B cell (primary cell): Measurements from ENCODE around the gene P4HA2. TPM values are rescaled to one million over a fixed set of nuclear protein-coding genes. Genes with fewer than 3 reads are reported as not detected.

ENCODE experiments used
- ATAC-seq: fragments of 200-7000 bp; cut with Tn5 transposase; one replicate; pipeline ENCODE4 v1.10.0; 2021; ENCODE audit warnings: low read depth, mild to moderate bottlenecking, moderate number of reproducible peaks, moderate library complexity
- CTCF ChIA-PET: fragments of 350-600 bp; sonication (Branson Sonifier 250); formaldehyde crosslinking; loops from one replicate; lab custom pipeline; 2021; ENCODE audit warnings: antibody characterized with exemption, inconsistent platforms; lab: Charles Lee
- POLR2A ChIA-PET: fragments of 350-600 bp; sonication (Branson Sonifier 250); formaldehyde crosslinking; loops from one replicate; lab custom pipeline; 2021; ENCODE audit warnings: antibody characterized with exemption; lab: Charles Lee
- DNase-seq: peaks from one replicate; pipeline ENCODE4 v3.0.0; 2013
- H2AFZ ChIP-seq: 2 replicates; pipeline ENCODE4 v1.6.1; 2012; ENCODE audit warnings: mild to moderate bottlenecking, low read depth, low read length; ENCODE audit not compliant: insufficient read depth, poor library complexity, severe bottlenecking
- H3K27ac ChIP-seq, 2 donors: 1 replicate in 1 of 2; 2 replicates in 1 of 2; pipeline ENCODE4 v1.5.1; 2012 to 2013; ENCODE audit warnings: low read length in 2 of 2, mild to moderate bottlenecking in 2 of 2, moderate library complexity in 1 of 2
- H3K27me3 ChIP-seq, 4 experiments: fragments of 200-600 bp in 1 of 4; sonication (generic) in 1 of 4; replicated peaks in 1 of 4; 1 replicate in 2 of 4; 2 replicates in 2 of 4; pipeline versions ENCODE4 v1.6.1 to v1.7.0; 2013 to 2016; ENCODE audit warnings: low read length in 3 of 4, mild to moderate bottlenecking in 2 of 4, mixed read lengths in 1 of 4, moderate library complexity in 1 of 4; ENCODE audit not compliant: insufficient read depth in 4 of 4, control insufficient read depth in 3 of 4; ENCODE audit errors: control extremely low read depth in 1 of 4
- H3K36me3 ChIP-seq, 2 experiments: replicated peaks in 1 of 2; 1 replicate in 1 of 2; 2 replicates in 1 of 2; pipeline versions ENCODE4 v1.6.1 to v1.7.1; 2013; ENCODE audit warnings: low read length in 1 of 2; ENCODE audit not compliant: insufficient read depth in 2 of 2, control insufficient read depth in 1 of 2; ENCODE audit errors: control extremely low read depth in 1 of 2, extremely low read depth in 1 of 2
- H3K4me1 ChIP-seq, 2 donors: fragments of 200-600 bp in 1 of 2; sonication (generic) in 1 of 2; 1 replicate in 1 of 2; 2 replicates in 1 of 2; pipeline versions ENCODE4 v1.5.1 to v1.6.1; 2013 to 2017; ENCODE audit warnings: low read length in 2 of 2; ENCODE audit not compliant: control insufficient read depth in 2 of 2, insufficient read depth in 2 of 2
- H3K4me2 ChIP-seq: replicated peaks from 2 replicates; pipeline ENCODE3; 2012; ENCODE audit warnings: mild to moderate bottlenecking, low read depth, low read length; ENCODE audit not compliant: poor library complexity, severe bottlenecking
- H3K4me3 ChIP-seq, 5 experiments: fragments of 200-600 bp in 1 of 5; sonication (generic) in 1 of 5; 1 replicate in 3 of 5; 2 replicates in 2 of 5; pipeline versions ENCODE4 v1.5.1 to v1.7.0; 2011 to 2016; ENCODE audit warnings: low read length in 4 of 5, mild to moderate bottlenecking in 4 of 5, low read depth in 2 of 5, control low read depth in 1 of 5, moderate library complexity in 1 of 5; ENCODE audit not compliant: insufficient read depth in 1 of 5; ENCODE audit errors: control extremely low read depth in 1 of 5, extremely low read depth in 1 of 5
- H3K79me2 ChIP-seq: fragments of 200-600 bp; sonication (generic); one replicate; pipeline ENCODE4 v1.6.0; 2016; ENCODE audit warnings: low read length; ENCODE audit not compliant: control insufficient read depth, insufficient read depth
- H3K9ac ChIP-seq: fragments of 200-600 bp; sonication (generic); 2 replicates; pipeline ENCODE4 v1.6.1; 2017; ENCODE audit warnings: mild to moderate bottlenecking, low read length, moderate library complexity
- H3K9me3 ChIP-seq, 3 donors: one replicate each; pipeline versions ENCODE4 v1.6.1 to v1.7.1; 2013; ENCODE audit warnings: low read length in 2 of 3; ENCODE audit not compliant: control insufficient read depth in 2 of 3, insufficient read depth in 1 of 3; ENCODE audit errors: control extremely low read depth in 1 of 3
- H4K20me1 ChIP-seq: 2 replicates; pipeline ENCODE4 v1.6.0; 2012; ENCODE audit warnings: mild to moderate bottlenecking, low read length; ENCODE audit not compliant: insufficient read depth, control insufficient read depth, poor library complexity, severe bottlenecking
- H3K27ac Mint-ChIP-seq: one replicate; pipeline ENCODE4 v1.8.0; 2021; ENCODE audit warnings: mixed read lengths
- H3K27me3 Mint-ChIP-seq: one replicate; pipeline ENCODE4 v1.8.0; 2021; ENCODE audit warnings: mixed read lengths
- H3K4me1 Mint-ChIP-seq: one replicate; pipeline ENCODE4 v1.8.0; 2021; ENCODE audit warnings: mixed read lengths
- H3K4me3 Mint-ChIP-seq: one replicate; pipeline ENCODE4 v1.8.0; 2021; ENCODE audit warnings: mixed read lengths
- H3K9me3 Mint-ChIP-seq: one replicate; pipeline ENCODE4 v1.8.0; 2022; ENCODE audit warnings: mixed read lengths; ENCODE audit not compliant: insufficient read depth
- EZH2 ChIP-seq: IDR thresholded peaks from 2 replicates; pipeline ENCODE4 v1.6.1; 2012; ENCODE audit warnings: borderline replicate concordance, low read depth, mild to moderate bottlenecking, moderate library complexity, low read length; ENCODE audit not compliant: insufficient read depth, poor library complexity, severe bottlenecking
- WGBS: methylation state at CpG from one replicate; pipeline ENCODE4 v1.1.5; 2013; ENCODE audit warnings: missing lambda C conversion rate; ENCODE audit not compliant: insufficient coverage; 5-methylcytosine and 5-hydroxymethylcytosine counted together
- intact Hi-C: fragments of 100-400 bp; cut with micrococcal nuclease; formaldehyde crosslinking; loops from one replicate; pipeline ENCODE4 v1.10.0; 2022
- polyA plus RNA-seq: library from polyadenylated mRNA; depleted of rRNA; stranded (reverse); fragments of >200 nt; gene quantifications from 2 replicates; pipeline ENCODE4 v1.2.3, GENCODE V29; 2012
- total RNA-seq, 2 donors: library from RNA; stranded (reverse); fragments of 120-200 nt in 1 of 2; gene quantifications; 1 replicate in 1 of 2; 2 replicates in 1 of 2; pipeline versions ENCODE4 v1.2.3 to v1.2.4, GENCODE V29; 2013 to 2022
- TF ChIP-seq, protein P1 (sequence below): fragments of 200-600 bp; IDR thresholded peaks from one replicate; pipeline ENCODE4 v1.8.0; 2022; ENCODE audit warnings: antibody characterized with exemption, mild to moderate bottlenecking

P4HA2 gene
- total and polyA plus RNA-seq, 2 donors (not counting 1 experiment from before 2014, with no cell fraction given), result 0.09 to 0.25 TPM

DNA sequence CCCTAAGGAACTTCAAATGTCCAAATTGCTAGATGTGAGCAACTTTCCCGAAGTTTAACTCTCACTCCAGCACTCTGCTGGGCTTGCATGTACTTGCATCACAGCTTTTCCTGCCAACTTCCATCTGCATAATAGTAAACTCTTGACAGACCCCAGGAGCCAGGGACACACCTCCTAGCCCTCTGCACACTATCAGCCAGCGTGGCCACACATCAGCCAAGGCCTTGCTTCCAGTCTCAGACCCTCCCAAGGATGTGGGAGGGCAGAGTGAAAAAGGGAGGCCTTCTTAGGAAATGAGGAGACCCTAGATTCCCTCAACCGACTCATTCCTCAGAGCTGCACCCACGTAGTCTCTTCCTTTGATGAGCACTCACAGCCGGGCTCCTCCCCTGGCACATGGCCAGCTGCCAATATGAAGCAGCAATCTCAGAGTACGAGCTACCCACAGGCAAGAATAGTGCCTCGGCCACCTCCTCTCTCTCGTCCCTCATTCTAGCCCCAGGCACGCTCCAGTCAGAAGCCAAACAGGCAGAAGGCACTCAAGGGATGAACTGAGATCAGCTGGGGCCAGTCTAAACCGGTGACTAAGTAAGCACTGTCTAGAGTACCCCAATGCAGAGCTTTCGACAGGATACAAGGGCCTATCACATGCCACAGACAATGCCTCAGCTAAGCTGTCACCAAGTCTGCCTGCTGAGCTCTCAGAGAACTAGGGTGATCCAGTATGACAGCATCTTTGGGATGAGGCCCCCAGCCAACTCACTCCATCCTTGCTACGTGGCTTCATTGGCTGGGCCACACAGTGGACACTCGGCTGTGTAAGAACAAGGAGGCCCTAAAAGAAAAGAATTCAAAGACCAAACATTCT lies 2.3 kb downstream of the P4HA2 start:
- peak overlapping the region; percentile 38 for H3K4me3 Mint-ChIP-seq
- CTCF ChIA-PET, result interaction anchor here (1.0 to 3.8 kb wide), 2 partner anchors 10 to 13 kb away, joined by 3 to 19 read pairs; no protein-coding TSS in a partner anchor

More for the DNA sequence above, 2.3 kb downstream of the P4HA2 start:
- Histone ChIP-seq H3K4me1 (peaks cover 41 to 47% of the 10 kb centered on the region in 2 donors), H3K27ac (no peak overlapping the region), H2AFZ (no peak overlapping the region), H3K9me3 (peaks cover 0 to 14% (median 0%) of the 10 kb centered on the region in 3 donors), H3K4me3 (no peak overlapping the region), H3K27me3 (peaks cover 0 to 21% (median 9%) of the 10 kb centered on the region in 4 experiments), H3K9ac (no peak overlapping the region), H4K20me1 (no peaks in the 10 kb centered on the region), H3K36me3 (no peaks in the 10 kb centered on the region), H3K4me2 (no peak overlapping the region), H3K79me2 (peaks cover 14% of the 10 kb centered on the region)
- Mint-ChIP-seq H3K4me1 (peaks cover 38% of the 10 kb centered on the region), H3K27ac (no peak overlapping the region), H3K27me3 (peaks cover 19% of the 10 kb centered on the region), H3K9me3 (no peaks in the 10 kb centered on the region)
- ATAC-seq, result no peak
- POLR2A ChIA-PET, result interaction anchor here (0.7 kb wide), 1 partner anchor 877 kb away, joined by 4 read pairs; no protein-coding TSS in a partner anchor
- intact Hi-C loops, result no loop called here
- 89% methylated on average over 11 of the region's 13 CpGs for WGBS
- DNase-seq, result no peak
- TF ChIP-seq EZH2, result no peak
- TF ChIP-seq, protein P1, sequence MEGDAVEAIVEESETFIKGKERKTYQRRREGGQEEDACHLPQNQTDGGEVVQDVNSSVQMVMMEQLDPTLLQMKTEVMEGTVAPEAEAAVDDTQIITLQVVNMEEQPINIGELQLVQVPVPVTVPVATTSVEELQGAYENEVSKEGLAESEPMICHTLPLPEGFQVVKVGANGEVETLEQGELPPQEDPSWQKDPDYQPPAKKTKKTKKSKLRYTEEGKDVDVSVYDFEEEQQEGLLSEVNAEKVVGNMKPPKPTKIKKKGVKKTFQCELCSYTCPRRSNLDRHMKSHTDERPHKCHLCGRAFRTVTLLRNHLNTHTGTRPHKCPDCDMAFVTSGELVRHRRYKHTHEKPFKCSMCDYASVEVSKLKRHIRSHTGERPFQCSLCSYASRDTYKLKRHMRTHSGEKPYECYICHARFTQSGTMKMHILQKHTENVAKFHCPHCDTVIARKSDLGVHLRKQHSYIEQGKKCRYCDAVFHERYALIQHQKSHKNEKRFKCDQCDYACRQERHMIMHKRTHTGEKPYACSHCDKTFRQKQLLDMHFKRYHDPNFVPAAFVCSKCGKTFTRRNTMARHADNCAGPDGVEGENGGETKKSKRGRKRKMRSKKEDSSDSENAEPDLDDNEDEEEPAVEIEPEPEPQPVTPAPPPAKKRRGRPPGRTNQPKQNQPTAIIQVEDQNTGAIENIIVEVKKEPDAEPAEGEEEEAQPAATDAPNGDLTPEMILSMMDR, result no peak
